HG02571 (cell line): ENCODE results near the gene SERTAD3.
"Not testable (repeated sequence)": the region's sequence is repeated elsewhere in the genome, so short reads cannot be mapped to it uniquely, and the experiment has no call there.

Experiments
- ATAC-seq: cut with Tn5 transposase; IDR thresholded peaks from one replicate; pipeline ENCODE4 v1.9.1; 2021; ENCODE audit warnings: mild to moderate bottlenecking, moderate library complexity; ENCODE audit not compliant: unreplicated experiment

The SERTAD3 gene

GRCh38 chr19:40458597-40458974 is 14.5 kb upstream of the SERTAD3 start:
- no peak for ATAC-seq

- no peak for ATAC-seq
Measured at GRCh38 chr19:40457953-40458596, 13.9 kb upstream of the SERTAD3 start.

- ATAC-seq, result no peak
Measured at GRCh38 chr19:40457048-40457447, 12.9 kb upstream of the SERTAD3 start.

- ATAC-seq, result not testable (repeated sequence)
Measured at GRCh38 chr19:40453943-40454342, 9.8 kb upstream of the SERTAD3 start.

GRCh38 chr19:40453151-40453735 is 9.1 kb upstream of the SERTAD3 start:
- no peak for ATAC-seq

- ATAC-seq, result no peak
Measured at GRCh38 chr19:40452016-40452415, 7.9 kb upstream of the SERTAD3 start.

GRCh38 chr19:40450664-40451063 is 6.5 kb upstream of the SERTAD3 start:
- ATAC-seq, result no peak

- ATAC-seq, result no peak
Measured at GRCh38 chr19:40449506-40449905, 5.4 kb upstream of the SERTAD3 start.

- no peak for ATAC-seq
Measured at GRCh38 chr19:40446263-40446784, 2.2 kb upstream of the SERTAD3 start.

- no peak for ATAC-seq
Measured at GRCh38 chr19:40445780-40446262, 1.7 kb upstream of the SERTAD3 start.

- no peak for ATAC-seq
Measured at GRCh38 chr19:40444825-40445312, 734 bp upstream of the SERTAD3 start.

GRCh38 chr19:40443131-40443999 is 770 bp downstream of the SERTAD3 start:
- ATAC-seq, result peak; percentile 58

GRCh38 chr19:40442328-40443130 is 1.6 kb downstream of the SERTAD3 start:
- no peak for ATAC-seq

GRCh38 chr19:40441719-40442253 is 2.3 kb downstream of the SERTAD3 start:
- ATAC-seq, result no peak

GRCh38 chr19:40438284-40438683 is 5.9 kb downstream of the SERTAD3 start:
- ATAC-seq, result no peak

- peak; percentile 61 for ATAC-seq
Measured at GRCh38 chr19:40433391-40434216, 10.5 kb downstream of the SERTAD3 start.

- not testable (repeated sequence) for ATAC-seq
Measured at GRCh38 chr19:40432760-40433159, 11.4 kb downstream of the SERTAD3 start.

GRCh38 chr19:40431698-40432097 is 12.4 kb downstream of the SERTAD3 start:
- ATAC-seq, result no peak

- ATAC-seq, result not testable (repeated sequence)
Measured at GRCh38 chr19:40430242-40430641, 13.9 kb downstream of the SERTAD3 start.
